VCaP (cell line): ENCODE measurements around the gene DHX34.
"Not testable (repeated sequence)": the region's sequence is repeated elsewhere in the genome, so short reads cannot be mapped to it uniquely, and the experiment has no call there.

ENCODE experiments used
- H3K27ac ChIP-seq: fragments of 450-650 bp; 2 replicates; pipeline ENCODE4 v1.5.1; 2017
- CTCF ChIP-seq: fragments of 450-650 bp; conservative IDR thresholded peaks from 2 replicates; pipeline ENCODE4 v1.5.1; 2017; ENCODE audit warnings: mild to moderate bottlenecking, moderate library complexity

The DHX34 gene

GRCh38 chr19:47358936-47359335, 9.8 kb downstream of the DHX34 start:
- no peak for TF ChIP-seq CTCF

GRCh38 chr19:47362321-47362720, 13.2 kb downstream of the DHX34 start:
- no peak overlapping the region for H3K27ac ChIP-seq

More at GRCh38 chr19:47358936-47359335, 9.8 kb downstream of the DHX34 start:
- H3K27ac ChIP-seq = no peak overlapping the region

GRCh38 chr19:47363758-47364531, 14.8 kb downstream of the DHX34 start:
- no peak for TF ChIP-seq CTCF
- H3K27ac ChIP-seq = no peak overlapping the region

More at GRCh38 chr19:47362321-47362720, 13.2 kb downstream of the DHX34 start:
- no peak for TF ChIP-seq CTCF

GRCh38 chr19:47365455-47365854, 16.3 kb downstream of the DHX34 start:
- H3K27ac ChIP-seq = not testable (repeated sequence)

GRCh38 chr19:47370045-47370611, 21.0 kb downstream of the DHX34 start:
- no peak overlapping the region for H3K27ac ChIP-seq
- no peak for TF ChIP-seq CTCF

- H3K27ac ChIP-seq = no peak overlapping the region
- TF ChIP-seq CTCF = no peak
These were observed 22.1 kb downstream of the DHX34 start for GRCh38 chr19:47371261-47371660.

GRCh38 chr19:47372603-47373002, 23.5 kb downstream of the DHX34 start:
- no peak overlapping the region for H3K27ac ChIP-seq

More at GRCh38 chr19:47372603-47373002, 23.5 kb downstream of the DHX34 start:
- no peak for TF ChIP-seq CTCF
